ENCODE measurements around the gene ST8SIA4. TPM values are rescaled to one million over a fixed set of nuclear protein-coding genes. Genes with fewer than 3 reads are reported as not detected.

ST8SIA4 gene
- total RNA-seq, 3 donors from 2014 or later = 27.2 to 38.4 (median 36.9) TPM

DNA sequence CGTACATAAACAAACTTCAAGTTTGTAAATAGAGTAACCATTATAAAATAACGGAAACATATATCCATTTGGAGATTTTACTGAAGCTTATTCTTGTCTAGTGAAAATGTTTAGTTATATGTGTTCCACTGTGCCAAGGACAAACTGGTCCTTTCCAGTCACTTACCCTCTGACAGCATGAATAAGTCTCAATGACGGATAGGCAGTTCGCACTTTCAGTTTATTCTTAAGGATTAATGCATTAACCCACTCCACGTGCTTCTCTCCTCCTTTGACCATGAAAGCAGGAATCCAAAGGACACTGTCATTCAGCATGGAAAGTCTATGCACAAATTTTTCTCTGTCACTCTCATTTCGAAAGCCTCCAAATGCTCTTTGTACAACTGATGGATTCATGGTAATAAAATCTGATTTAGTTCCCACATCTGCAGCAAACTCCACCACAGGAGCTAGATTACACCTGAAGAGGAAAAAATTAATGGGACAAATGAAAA is 47.1 kb downstream of the ST8SIA4 start:
- no peak overlapping the region for H3K4me3 Mint-ChIP-seq
- no peaks in the 10 kb centered on the region for H3K27me3 Mint-ChIP-seq (ENCODE audit: low read depth)
- no peak for DNase-seq
- H3K4me1 Mint-ChIP-seq (ENCODE audit: low read depth) = peaks cover 55% of the 10 kb centered on the region
- ATAC-seq = no peak
- no peaks in the 10 kb centered on the region for H3K9me3 Mint-ChIP-seq
- peaks cover 34% of the 10 kb centered on the region for H3K36me3 Mint-ChIP-seq (ENCODE audit: insufficient read depth)

DNA sequence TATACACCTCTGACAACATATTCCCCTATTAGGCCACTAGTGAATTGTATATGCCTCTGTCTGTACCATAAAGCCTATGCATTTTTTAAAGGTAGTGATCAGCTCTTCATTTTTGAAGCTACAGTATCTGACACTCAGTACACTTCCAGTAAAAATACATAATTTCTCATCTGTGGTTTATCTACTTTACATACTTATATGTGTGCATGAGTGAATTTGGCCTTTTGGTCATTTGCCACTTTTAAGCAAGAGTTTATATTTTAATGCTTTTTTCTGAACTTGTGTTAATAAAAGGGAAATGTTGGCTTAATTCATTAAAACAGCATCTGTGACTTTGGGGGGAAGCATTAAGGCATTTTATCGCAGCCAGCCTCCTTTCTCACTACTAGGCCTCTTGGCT is 47.8 kb downstream of the ST8SIA4 start:
- no peak for DNase-seq
- Mint-ChIP-seq H3K4me3 (no peak overlapping the region), H3K27me3 (ENCODE audit: low read depth) (no peaks in the 10 kb centered on the region)

DNA sequence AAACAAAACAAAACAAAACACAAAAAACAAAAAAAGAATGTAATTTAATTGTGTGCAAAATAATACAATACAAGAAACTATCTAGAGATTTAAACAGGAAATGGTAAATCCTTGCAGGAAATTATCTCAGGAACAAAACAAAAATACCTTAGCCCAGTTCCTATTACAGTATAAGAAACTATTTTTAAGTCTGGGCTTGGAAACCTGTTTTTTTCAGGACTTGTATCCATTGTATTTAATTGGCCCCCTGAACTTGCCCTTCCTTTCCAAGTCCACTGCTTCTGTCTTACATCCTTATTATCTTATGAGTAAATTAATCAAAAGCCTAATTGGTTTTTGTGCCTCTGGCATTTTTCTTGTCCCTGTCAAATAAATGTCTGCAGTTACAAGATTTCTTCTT is 48.5 kb downstream of the ST8SIA4 start:
- peaks cover 45% of the 10 kb centered on the region for H3K4me1 Mint-ChIP-seq (ENCODE audit: low read depth)
- DNase-seq (no peak), ATAC-seq (no peak)
- no peak overlapping the region for H3K4me3 Mint-ChIP-seq
- H3K9me3 Mint-ChIP-seq = no peaks in the 10 kb centered on the region
- no peaks in the 10 kb centered on the region for H3K27me3 Mint-ChIP-seq (ENCODE audit: low read depth)
- peaks cover 30% of the 10 kb centered on the region for H3K36me3 Mint-ChIP-seq (ENCODE audit: insufficient read depth)

More for the DNA sequence above, 47.8 kb downstream of the ST8SIA4 start:
- Mint-ChIP-seq H3K9me3 (no peaks in the 10 kb centered on the region), H3K36me3 (ENCODE audit: insufficient read depth) (peaks cover 32% of the 10 kb centered on the region), H3K4me1 (ENCODE audit: low read depth) (peaks cover 50% of the 10 kb centered on the region)
- no peak for ATAC-seq

DNA sequence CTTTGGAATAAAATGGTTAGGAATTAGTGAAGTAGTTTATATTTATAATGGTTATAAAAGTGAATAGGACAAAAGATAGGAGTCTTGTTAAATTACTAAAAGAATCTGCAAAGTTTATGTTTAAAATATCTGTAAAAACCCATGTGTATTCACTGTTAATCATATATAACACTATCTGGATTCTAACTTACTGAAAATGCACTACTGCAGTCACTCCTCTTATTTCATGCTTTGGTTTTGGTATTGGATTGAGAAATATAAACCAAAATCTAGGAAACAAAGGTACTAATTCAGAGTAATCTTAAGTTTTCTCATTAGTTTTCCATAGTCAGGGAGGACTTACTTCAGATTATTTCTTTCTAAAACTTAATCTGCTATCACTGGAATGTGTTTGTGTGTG is 49.5 kb downstream of the ST8SIA4 start:
- Mint-ChIP-seq H3K36me3 (ENCODE audit: insufficient read depth) (peaks cover 28% of the 10 kb centered on the region), H3K4me1 (ENCODE audit: low read depth) (peaks cover 40% of the 10 kb centered on the region), H3K4me3 (peak overlapping the region; percentile 65), H3K9me3 (no peaks in the 10 kb centered on the region), H3K27me3 (ENCODE audit: low read depth) (no peaks in the 10 kb centered on the region)
- DNase-seq = no peak
- no peak for ATAC-seq

DNA sequence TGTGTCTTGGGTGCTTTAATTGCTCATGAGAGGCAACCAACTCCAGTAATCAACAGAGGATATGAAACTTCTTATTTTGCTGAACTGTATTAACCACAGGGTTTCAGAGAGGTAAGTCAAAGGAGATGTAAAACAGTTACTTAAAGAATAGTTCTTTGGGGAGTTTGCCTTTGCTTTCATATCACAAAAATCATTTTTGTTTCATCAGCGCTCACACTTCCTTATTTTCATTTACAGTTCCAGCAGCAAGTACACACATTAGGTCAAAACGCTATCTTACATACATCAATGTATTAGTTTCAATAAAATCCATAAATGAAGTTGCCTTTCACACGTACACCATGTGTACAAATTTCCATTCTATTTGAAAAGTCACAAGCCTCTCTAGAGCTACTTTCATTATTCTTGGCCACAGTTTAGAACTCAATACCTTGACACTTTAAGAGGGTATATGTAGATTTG is 50.1 kb downstream of the ST8SIA4 start:
- ATAC-seq (peak; percentile 93 to 95), DNase-seq (no peak)
- Mint-ChIP-seq H3K9me3 (no peaks in the 10 kb centered on the region), H3K36me3 (ENCODE audit: insufficient read depth) (peaks cover 25% of the 10 kb centered on the region), H3K4me1 (ENCODE audit: low read depth) (peaks cover 37% of the 10 kb centered on the region), H3K4me3 (peak overlapping the region; percentile 65), H3K27me3 (ENCODE audit: low read depth) (no peaks in the 10 kb centered on the region)

DNA sequence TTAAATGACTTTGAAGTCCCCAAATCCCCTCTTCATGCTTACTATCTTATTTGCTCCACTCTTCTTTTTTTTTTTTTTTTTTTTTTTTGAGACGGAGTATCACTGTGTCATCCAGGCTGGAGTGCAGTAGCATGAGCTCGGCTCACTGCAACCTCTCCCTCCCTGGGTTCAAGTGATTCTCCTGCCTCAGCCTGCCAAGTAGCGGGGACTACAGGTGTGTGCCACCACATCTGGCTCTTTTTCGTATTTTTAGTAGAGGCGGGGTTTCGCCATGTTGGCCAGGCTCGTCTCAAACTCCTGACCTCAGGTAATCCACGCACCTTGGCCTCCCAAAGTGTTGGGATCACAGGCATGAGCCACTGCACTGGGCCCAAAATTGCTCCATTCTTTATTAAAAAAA is 51.0 kb downstream of the ST8SIA4 start:
- Mint-ChIP-seq H3K4me3 (no peak overlapping the region), H3K9me3 (no peaks in the 10 kb centered on the region), H3K27me3 (ENCODE audit: low read depth) (no peaks in the 10 kb centered on the region), H3K36me3 (ENCODE audit: insufficient read depth) (peaks cover 25% of the 10 kb centered on the region), H3K4me1 (ENCODE audit: low read depth) (peaks cover 38% of the 10 kb centered on the region)
- no peak for DNase-seq
- no peak for ATAC-seq

GRCh38 chr5:100846772-100847171 is 56.3 kb downstream of the ST8SIA4 start:
- ATAC-seq (no peak), DNase-seq (no peak)
- Mint-ChIP-seq H3K36me3 (ENCODE audit: insufficient read depth) (peaks cover 11% of the 10 kb centered on the region), H3K4me3 (no peak overlapping the region), H3K9me3 (no peaks in the 10 kb centered on the region), H3K27me3 (ENCODE audit: low read depth) (no peaks in the 10 kb centered on the region), H3K4me1 (ENCODE audit: low read depth) (peaks cover 32% of the 10 kb centered on the region)

DNA sequence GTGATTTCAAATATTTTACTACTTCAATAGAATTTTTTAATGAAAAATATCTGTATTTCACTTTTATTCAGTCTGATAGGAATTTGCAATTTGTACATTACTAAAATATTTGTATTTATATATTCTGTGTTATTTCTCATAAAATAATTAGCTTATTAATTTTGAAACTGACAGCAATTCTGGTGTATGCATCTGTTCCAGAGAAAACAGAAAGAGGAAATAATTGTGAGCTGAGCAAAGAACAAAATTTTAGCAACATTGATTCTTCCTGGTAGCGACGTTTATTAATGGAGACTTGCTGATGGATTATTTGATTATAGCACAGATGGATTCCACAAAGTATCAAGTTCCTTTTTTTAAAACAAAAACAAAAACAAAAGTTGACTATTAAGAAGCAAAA is 61.0 kb downstream of the ST8SIA4 start:
- ATAC-seq = no peak
- no peak for DNase-seq
- Mint-ChIP-seq H3K36me3 (ENCODE audit: insufficient read depth) (peaks cover 24% of the 10 kb centered on the region), H3K4me3 (no peak overlapping the region), H3K27me3 (ENCODE audit: low read depth) (no peaks in the 10 kb centered on the region), H3K4me1 (ENCODE audit: low read depth) (peaks cover 67% of the 10 kb centered on the region), H3K9me3 (no peaks in the 10 kb centered on the region)

GRCh38 chr5:100841358-100842076 is 61.6 kb downstream of the ST8SIA4 start:
- Mint-ChIP-seq H3K4me3 (peak overlapping the region; percentile 54), H3K9me3 (no peaks in the 10 kb centered on the region), H3K4me1 (ENCODE audit: low read depth) (peaks cover 68% of the 10 kb centered on the region), H3K27me3 (ENCODE audit: low read depth) (no peaks in the 10 kb centered on the region), H3K36me3 (ENCODE audit: insufficient read depth) (peaks cover 26% of the 10 kb centered on the region)
- DNase-seq (no peak), ATAC-seq (peak in 1 of 2 donors; percentile 13)

GRCh38 chr5:100840789-100841188 is 62.3 kb downstream of the ST8SIA4 start:
- no peaks in the 10 kb centered on the region for H3K9me3 Mint-ChIP-seq
- peaks cover 21% of the 10 kb centered on the region for H3K36me3 Mint-ChIP-seq (ENCODE audit: insufficient read depth)
- peaks cover 67% of the 10 kb centered on the region for H3K4me1 Mint-ChIP-seq (ENCODE audit: low read depth)
- H3K4me3 Mint-ChIP-seq = peak overlapping the region; percentile 54
- no peaks in the 10 kb centered on the region for H3K27me3 Mint-ChIP-seq (ENCODE audit: low read depth)
- peak in 1 of 2 donors; percentile 25 for ATAC-seq
- no peak for DNase-seq

- Mint-ChIP-seq H3K4me1 (ENCODE audit: low read depth) (peaks cover 69% of the 10 kb centered on the region), H3K9me3 (no peaks in the 10 kb centered on the region), H3K27me3 (ENCODE audit: low read depth) (no peaks in the 10 kb centered on the region), H3K36me3 (ENCODE audit: insufficient read depth) (peaks cover 20% of the 10 kb centered on the region), H3K4me3 (peak overlapping the region; percentile 54)
- no peak for DNase-seq
- peak; percentile 89 to 91 for ATAC-seq
These were observed 62.7 kb downstream of the ST8SIA4 start for GRCh38 chr5:100840370-100840769.

- H3K9me3 Mint-ChIP-seq = no peaks in the 10 kb centered on the region
- H3K4me1 Mint-ChIP-seq (ENCODE audit: low read depth) = peaks cover 59% of the 10 kb centered on the region
- H3K36me3 Mint-ChIP-seq (ENCODE audit: insufficient read depth) = peaks cover 18% of the 10 kb centered on the region
- DNase-seq = no peak
- no peaks in the 10 kb centered on the region for H3K27me3 Mint-ChIP-seq (ENCODE audit: low read depth)
- H3K4me3 Mint-ChIP-seq = no peak overlapping the region
- peak; percentile 35 to 56 for ATAC-seq
These were observed 65.0 kb downstream of the ST8SIA4 start for GRCh38 chr5:100838048-100838473.

- Mint-ChIP-seq H3K36me3 (ENCODE audit: insufficient read depth) (peaks cover 22% of the 10 kb centered on the region), H3K9me3 (no peaks in the 10 kb centered on the region), H3K4me3 (no peak overlapping the region), H3K4me1 (ENCODE audit: low read depth) (peaks cover 43% of the 10 kb centered on the region), H3K27me3 (ENCODE audit: low read depth) (no peaks in the 10 kb centered on the region)
- no peak for DNase-seq
- no peak for ATAC-seq
These were observed 68.6 kb downstream of the ST8SIA4 start for GRCh38 chr5:100834519-100834918.

- H3K4me1 Mint-ChIP-seq (ENCODE audit: low read depth) = peaks cover 47% of the 10 kb centered on the region
- H3K36me3 Mint-ChIP-seq (ENCODE audit: insufficient read depth) = peaks cover 16% of the 10 kb centered on the region
- H3K27me3 Mint-ChIP-seq (ENCODE audit: low read depth) = no peaks in the 10 kb centered on the region
- no peak for DNase-seq
- no peak overlapping the region for H3K4me3 Mint-ChIP-seq
- no peaks in the 10 kb centered on the region for H3K9me3 Mint-ChIP-seq
- no peak for ATAC-seq
These were observed 70.5 kb downstream of the ST8SIA4 start for GRCh38 chr5:100832252-100833230.
